HepG2 (cell line): ENCODE data around the gene SPNS2. TPM values are rescaled to one million over a fixed set of nuclear protein-coding genes. Genes with fewer than 3 reads are reported as not detected.
A peak's percentile ranks its signal among the peaks of the same experiment; 100 is the strongest.

ENCODE experiments used
- ATF7-NPFF ChIP-seq: sonication (generic); formaldehyde crosslinking; IDR thresholded peaks from 2 replicates; pipeline ENCODE4 v1.8.1; 2023; ENCODE audit warnings: mild to moderate bottlenecking, low read depth, missing genetic modification reagents, moderate library complexity
- FOXP1 ChIP-seq, 2 experiments: fragments of 450-650 bp in 1 of 2; IDR thresholded peaks; 2 replicates each; pipeline ENCODE4 v1.6.1; 2017 to 2018; ENCODE audit warnings: antibody characterized with exemption in 1 of 2
- HCFC1 ChIP-seq: fragments of 150-350 bp; IDR thresholded peaks from 2 replicates; pipeline ENCODE4 v1.6.1; 2014; ENCODE audit warnings: low read depth, low read length
- JUN ChIP-seq: sonication (generic); formaldehyde crosslinking; IDR thresholded peaks from 2 replicates; pipeline ENCODE4 v1.4.0; 2020; ENCODE audit warnings: mild to moderate bottlenecking, missing genetic modification reagents
- PHF8 ChIP-seq: sonication (generic); formaldehyde crosslinking; IDR thresholded peaks from 2 replicates; pipeline ENCODE4 v1.5.0; 2020; ENCODE audit warnings: missing genetic modification reagents
- RARG ChIP-seq: sonication (generic); formaldehyde crosslinking; IDR thresholded peaks from 2 replicates; pipeline ENCODE4 v1.4.0; 2020; ENCODE audit warnings: low read depth, mild to moderate bottlenecking, missing genetic modification reagents
- RNF2 ChIP-seq: fragments of 450-650 bp; conservative IDR thresholded peaks from 2 replicates; pipeline ENCODE4 v1.6.1; 2016; ENCODE audit warnings: low read depth
- SIN3A ChIP-seq: IDR thresholded peaks from 2 replicates; pipeline ENCODE4 v1.6.1; 2011; ENCODE audit warnings: low read depth, mild to moderate bottlenecking, control low read depth, low read length, borderline replicate concordance
- SYNCRIP ChIP-seq: fragments of 200-400 bp; formaldehyde crosslinking; IDR thresholded peaks from 2 replicates; pipeline ENCODE4 v1.6.1; 2018; ENCODE audit warnings: mild to moderate bottlenecking, low read depth, low read length; ENCODE audit not compliant: insufficient read depth
- TBX2 ChIP-seq: sonication (generic); formaldehyde crosslinking; IDR thresholded peaks from 2 replicates; pipeline ENCODE4 v1.5.0; 2020; ENCODE audit warnings: missing genetic modification reagents, mild to moderate bottlenecking, borderline replicate concordance
- YY1 ChIP-seq: IDR thresholded peaks from 2 replicates; pipeline ENCODE4 v1.6.1; 2011; ENCODE audit warnings: low read length, low read depth, moderate library complexity, mild to moderate bottlenecking; ENCODE audit not compliant: insufficient read depth, insufficient replicate concordance
- ZFP36L1 ChIP-seq: sonication (generic); formaldehyde crosslinking; IDR thresholded peaks from 2 replicates; pipeline ENCODE4 v1.8.0; 2022; ENCODE audit warnings: mild to moderate bottlenecking, missing genetic modification reagents, moderate library complexity
- ZNF205 ChIP-seq: IDR thresholded peaks from 2 replicates; pipeline ENCODE4 v1.6.1; 2018; ENCODE audit warnings: missing biosample characterization, missing genetic modification reagents
- ZNF567 ChIP-seq: sonication (generic); formaldehyde crosslinking; IDR thresholded peaks from 2 replicates; pipeline ENCODE4 v1.8.1; 2023; ENCODE audit warnings: mild to moderate bottlenecking, missing genetic modification reagents, borderline replicate concordance
- ZNF646 ChIP-seq: sonication (generic); formaldehyde crosslinking; IDR thresholded peaks from 2 replicates; pipeline ENCODE4 v1.9.0; 2021; ENCODE audit warnings: mild to moderate bottlenecking, missing genetic modification reagents
- ZSCAN9 ChIP-seq: IDR thresholded peaks from 2 replicates; pipeline ENCODE4 v1.6.1; 2016; ENCODE audit warnings: borderline replicate concordance
- polyA plus RNA-seq, 8 experiments: library from polyadenylated mRNA; depleted of rRNA in 3 of 8; stranded (reverse) in 7 of 8; unstranded in 1 of 8; fragments of >200 nt; fragmentation: Illumina TruSeq in 4 of 8; extraction: Trizol in 4 of 8; gene quantifications; 2 replicates each; pipeline versions ENCODE4 v1.2.1 to v1.2.3, GENCODE V29; 2011 to 2016; ENCODE audit warnings: low read depth in 4 of 8, missing spikeins in 1 of 8, mixed read lengths in 1 of 8; ENCODE audit not compliant: insufficient read depth in 1 of 8
- total RNA-seq, 5 experiments: library from RNA; depleted of rRNA; stranded (reverse); fragments of >200 nt; fragmentation: Illumina TruSeq; extraction: Trizol; gene quantifications; 2 replicates each; pipeline ENCODE4 v1.2.3, GENCODE V29; 2016; ENCODE audit warnings: low read depth in 1 of 5
- TF ChIP-seq, protein P1 (sequence below): sonication (generic); formaldehyde crosslinking; IDR thresholded peaks from 2 replicates; pipeline ENCODE4 v1.5.0; 2020; ENCODE audit warnings: missing genetic modification reagents
- TF ChIP-seq, protein P2 (sequence below): sonication (generic); formaldehyde crosslinking; IDR thresholded peaks from 2 replicates; pipeline ENCODE4 v1.5.1; 2020; ENCODE audit warnings: mild to moderate bottlenecking, moderate library complexity, missing genetic modification reagents

The SPNS2 gene
- total and polyA plus RNA-seq, 2 of the 13 experiments (the other 11 are each of a cell fraction or from before 2014, with no cell fraction given) = 0.01 TPM; not detected in 1

GRCh38 chr17:4453812-4454591, 44.7 kb upstream of the SPNS2 start (continued):
- TF ChIP-seq PHF8 (CRISPR knock-in tag) = no peak
- TF ChIP-seq SYNCRIP = no peak
- TF ChIP-seq ATF7-NPFF (CRISPR knock-in tag) = no peak
- TF ChIP-seq, protein P1, sequence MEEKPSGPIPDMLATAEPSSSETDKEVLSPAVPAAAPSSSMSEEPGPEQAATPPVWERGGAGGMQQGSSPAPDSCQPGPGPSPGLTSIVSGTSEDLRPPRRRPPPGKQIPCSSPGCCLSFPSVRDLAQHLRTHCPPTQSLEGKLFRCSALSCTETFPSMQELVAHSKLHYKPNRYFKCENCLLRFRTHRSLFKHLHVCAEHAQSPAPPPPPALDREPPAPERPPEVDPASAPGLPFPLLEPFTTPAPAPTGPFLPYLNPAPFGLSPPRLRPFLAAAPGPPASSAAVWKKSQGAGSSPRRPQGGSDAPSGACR (CRISPR knock-in tag) = peak; percentile 77; the same call in 1 of the 2 replicates
- no peak for TF ChIP-seq RARG
- 0 out of 2 replicates have a peak, but pooled peaks have one; percentile 37 for TF ChIP-seq ZSCAN9 (CRISPR knock-in tag)
- no peak for TF ChIP-seq ZNF646 (CRISPR knock-in tag)
- no peak for TF ChIP-seq ZFP36L1 (CRISPR knock-in tag)
- TF ChIP-seq SIN3A = no peak
- TF ChIP-seq ZNF205 (CRISPR knock-in tag) = peak; percentile 70; the same call in 1 of the 2 replicates
- peak; percentile 54; the same call in 1 of the 2 replicates for TF ChIP-seq TBX2 (CRISPR knock-in tag)
- TF ChIP-seq FOXP1 (IDR thresholded peaks at IDR 0.05) = no peak; the same call in 1 of the 2 replicates
- peak; percentile 75 for TF ChIP-seq FOXP1 (CRISPR knock-in tag; IDR thresholded peaks at IDR 0.05)
- TF ChIP-seq, protein P2, sequence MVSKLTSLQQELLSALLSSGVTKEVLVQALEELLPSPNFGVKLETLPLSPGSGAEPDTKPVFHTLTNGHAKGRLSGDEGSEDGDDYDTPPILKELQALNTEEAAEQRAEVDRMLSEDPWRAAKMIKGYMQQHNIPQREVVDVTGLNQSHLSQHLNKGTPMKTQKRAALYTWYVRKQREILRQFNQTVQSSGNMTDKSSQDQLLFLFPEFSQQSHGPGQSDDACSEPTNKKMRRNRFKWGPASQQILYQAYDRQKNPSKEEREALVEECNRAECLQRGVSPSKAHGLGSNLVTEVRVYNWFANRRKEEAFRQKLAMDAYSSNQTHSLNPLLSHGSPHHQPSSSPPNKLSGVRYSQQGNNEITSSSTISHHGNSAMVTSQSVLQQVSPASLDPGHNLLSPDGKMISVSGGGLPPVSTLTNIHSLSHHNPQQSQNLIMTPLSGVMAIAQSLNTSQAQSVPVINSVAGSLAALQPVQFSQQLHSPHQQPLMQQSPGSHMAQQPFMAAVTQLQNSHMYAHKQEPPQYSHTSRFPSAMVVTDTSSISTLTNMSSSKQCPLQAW (CRISPR knock-in tag) = peak; percentile 55; the same call in 1 of the 2 replicates
- TF ChIP-seq JUN (CRISPR knock-in tag) = 0 out of 2 replicates have a peak, but pooled peaks have one; percentile 36
- TF ChIP-seq RNF2 = no peak
- TF ChIP-seq YY1 = peak; percentile 24
- no peak for TF ChIP-seq ZNF567 (CRISPR knock-in tag)
- TF ChIP-seq HCFC1 = no peak
